IgD-negative memory B cell (primary cell): Measurements from ENCODE around the gene CAB39L. TPM values are rescaled to one million over a fixed set of nuclear protein-coding genes. Genes with fewer than 3 reads are reported as not detected.
A peak's percentile ranks its signal among the peaks of the same experiment; 100 is the strongest.
"Not testable (repeated sequence)": the region's sequence is repeated elsewhere in the genome, so short reads cannot be mapped to it uniquely, and the experiment has no call there.

Experiments used
- H3K27ac Mint-ChIP-seq, 3 donors: one replicate each; pipeline ENCODE4 v1.8.0; 2020 to 2022; ENCODE audit warnings: mild to moderate bottlenecking in 3 of 3, mixed read lengths in 3 of 3, moderate library complexity in 1 of 3
- H3K27me3 Mint-ChIP-seq: one replicate; pipeline ENCODE4 v1.8.0; 2021; ENCODE audit warnings: mixed read lengths
- H3K36me3 Mint-ChIP-seq: one replicate; pipeline ENCODE4 v1.8.0; 2020; ENCODE audit warnings: mild to moderate bottlenecking, mixed read lengths
- H3K4me1 Mint-ChIP-seq, 3 donors: one replicate each; pipeline ENCODE4 v1.8.0; 2020 to 2022; ENCODE audit warnings: mixed read lengths in 3 of 3, mild to moderate bottlenecking in 1 of 3
- H3K4me3 Mint-ChIP-seq, 4 donors: one replicate each; pipeline ENCODE4 v1.8.0; 2020 to 2022; ENCODE audit warnings: mild to moderate bottlenecking in 4 of 4, mixed read lengths in 4 of 4, moderate library complexity in 3 of 4
- H3K9me3 Mint-ChIP-seq, 3 donors: one replicate each; pipeline ENCODE4 v1.8.0; 2020 to 2021; ENCODE audit warnings: mixed read lengths in 3 of 3, mild to moderate bottlenecking in 1 of 3
- polyA plus RNA-seq: library from polyadenylated mRNA; unstranded; fragments of 300-500 nt; fragmentation: Illumina TruSeq; gene quantifications from one replicate; pipeline ENCODE4 v1.2.3, GENCODE V29; 2021

Gene CAB39L
- polyA plus RNA-seq, 1 donor from 2014 or later = 1.7 TPM

GRCh38 chr13:49329831-49330545, 113.9 kb downstream of the CAB39L start:
- Mint-ChIP-seq H3K27me3 (no peaks in the 10 kb centered on the region), H3K36me3 (peaks cover 3% of the 10 kb centered on the region), H3K4me1 (no peaks in the 10 kb centered on the region), H3K27ac (no peak overlapping the region), H3K9me3 (peaks cover 0 to 1% (median 0%) of the 10 kb centered on the region in 3 donors), H3K4me3 (no peak overlapping the region)

GRCh38 chr13:49327145-49327544, 116.7 kb downstream of the CAB39L start:
- H3K27me3 Mint-ChIP-seq, H3K4me1 Mint-ChIP-seq, H3K36me3 Mint-ChIP-seq, H3K9me3 Mint-ChIP-seq, H3K27ac Mint-ChIP-seq, H3K4me3 Mint-ChIP-seq: not testable (repeated sequence)

- no peaks in the 10 kb centered on the region for H3K9me3 Mint-ChIP-seq
- H3K4me3 Mint-ChIP-seq = no peak overlapping the region
- H3K27me3 Mint-ChIP-seq = no peaks in the 10 kb centered on the region
- H3K4me1 Mint-ChIP-seq = no peaks in the 10 kb centered on the region
- H3K36me3 Mint-ChIP-seq = peaks cover 1% of the 10 kb centered on the region
- no peak overlapping the region for H3K27ac Mint-ChIP-seq
These were observed 117.5 kb downstream of the CAB39L start for GRCh38 chr13:49326222-49326917.

GRCh38 chr13:49323344-49323743, 120.5 kb downstream of the CAB39L start:
- Mint-ChIP-seq H3K36me3 (no peaks in the 10 kb centered on the region), H3K27ac (no peak overlapping the region), H3K4me3 (no peak overlapping the region), H3K9me3 (no peaks in the 10 kb centered on the region), H3K4me1 (peaks cover 11 to 16% (median 15%) of the 10 kb centered on the region in 3 donors), H3K27me3 (no peaks in the 10 kb centered on the region)

GRCh38 chr13:49322702-49323101, 121.2 kb downstream of the CAB39L start:
- no peaks in the 10 kb centered on the region for H3K9me3 Mint-ChIP-seq
- no peak overlapping the region for H3K4me3 Mint-ChIP-seq
- H3K27me3 Mint-ChIP-seq = no peaks in the 10 kb centered on the region
- no peak overlapping the region for H3K27ac Mint-ChIP-seq
- no peaks in the 10 kb centered on the region for H3K36me3 Mint-ChIP-seq
- H3K4me1 Mint-ChIP-seq = peaks cover 11 to 16% (median 15%) of the 10 kb centered on the region in 3 donors

GRCh38 chr13:49320975-49321374, 122.9 kb downstream of the CAB39L start:
- H3K36me3 Mint-ChIP-seq = no peaks in the 10 kb centered on the region
- no peaks in the 10 kb centered on the region for H3K27me3 Mint-ChIP-seq
- peak overlapping the region in 1 of 4 donors; percentile 23 for H3K4me3 Mint-ChIP-seq
- peak overlapping the region in 1 of 3 donors; percentile 31 for H3K27ac Mint-ChIP-seq
- no peaks in the 10 kb centered on the region for H3K9me3 Mint-ChIP-seq
- H3K4me1 Mint-ChIP-seq = peaks cover 11 to 16% (median 15%) of the 10 kb centered on the region in 3 donors

GRCh38 chr13:49319951-49320350, 123.9 kb downstream of the CAB39L start:
- Mint-ChIP-seq H3K36me3 (no peaks in the 10 kb centered on the region), H3K9me3 (no peaks in the 10 kb centered on the region), H3K27me3 (no peaks in the 10 kb centered on the region), H3K4me1 (peaks cover 11 to 16% (median 15%) of the 10 kb centered on the region in 3 donors), H3K4me3 (peak overlapping the region in 2 of 4 donors; percentile 23 to 28), H3K27ac (no peak overlapping the region)

GRCh38 chr13:49319551-49319950, 124.3 kb downstream of the CAB39L start:
- Mint-ChIP-seq H3K36me3 (no peaks in the 10 kb centered on the region), H3K27me3 (no peaks in the 10 kb centered on the region), H3K4me1 (peaks cover 11 to 16% (median 15%) of the 10 kb centered on the region in 3 donors), H3K9me3 (no peaks in the 10 kb centered on the region), H3K27ac (no peak overlapping the region), H3K4me3 (no peak overlapping the region)

GRCh38 chr13:49315756-49316482, 127.9 kb downstream of the CAB39L start:
- Mint-ChIP-seq H3K36me3 (peaks cover 1% of the 10 kb centered on the region), H3K9me3 (no peaks in the 10 kb centered on the region), H3K27ac (no peak overlapping the region), H3K4me1 (peaks cover 11 to 12% (median 12%) of the 10 kb centered on the region in 3 donors), H3K4me3 (peak overlapping the region in 1 of 4 donors; percentile 5), H3K27me3 (no peaks in the 10 kb centered on the region)

- peak overlapping the region in 1 of 3 donors; percentile 50 for H3K27ac Mint-ChIP-seq
- H3K9me3 Mint-ChIP-seq = no peaks in the 10 kb centered on the region
- peaks cover 1% of the 10 kb centered on the region for H3K36me3 Mint-ChIP-seq
- no peaks in the 10 kb centered on the region for H3K27me3 Mint-ChIP-seq
- peak overlapping the region in 1 of 4 donors; percentile 39 for H3K4me3 Mint-ChIP-seq
- H3K4me1 Mint-ChIP-seq = peaks cover 2 to 4% (median 4%) of the 10 kb centered on the region in 3 donors
These were observed 128.8 kb downstream of the CAB39L start for GRCh38 chr13:49315036-49315565.

- H3K4me3 Mint-ChIP-seq = no peak overlapping the region
- peaks cover 3% of the 10 kb centered on the region for H3K36me3 Mint-ChIP-seq
- no peaks in the 10 kb centered on the region for H3K9me3 Mint-ChIP-seq
- H3K27ac Mint-ChIP-seq = no peak overlapping the region
- H3K27me3 Mint-ChIP-seq = no peaks in the 10 kb centered on the region
- H3K4me1 Mint-ChIP-seq = no peaks in the 10 kb centered on the region
These were observed 129.5 kb downstream of the CAB39L start for GRCh38 chr13:49314344-49314882.

GRCh38 chr13:49311816-49312215, 132.0 kb downstream of the CAB39L start:
- H3K27ac Mint-ChIP-seq = no peak overlapping the region
- no peaks in the 10 kb centered on the region for H3K4me1 Mint-ChIP-seq
- no peaks in the 10 kb centered on the region for H3K27me3 Mint-ChIP-seq
- no peak overlapping the region for H3K4me3 Mint-ChIP-seq
- no peaks in the 10 kb centered on the region for H3K9me3 Mint-ChIP-seq
- H3K36me3 Mint-ChIP-seq = peaks cover 3% of the 10 kb centered on the region

- no peaks in the 10 kb centered on the region for H3K9me3 Mint-ChIP-seq
- H3K4me3 Mint-ChIP-seq = no peak overlapping the region
- H3K27ac Mint-ChIP-seq = no peak overlapping the region
- H3K36me3 Mint-ChIP-seq = peaks cover 7% of the 10 kb centered on the region
- no peaks in the 10 kb centered on the region for H3K27me3 Mint-ChIP-seq
- H3K4me1 Mint-ChIP-seq = peaks cover 0 to 6% (median 0%) of the 10 kb centered on the region in 3 donors
These were observed 133.6 kb downstream of the CAB39L start for GRCh38 chr13:49310251-49310650.

GRCh38 chr13:49308921-49309408, 134.9 kb downstream of the CAB39L start:
- H3K4me1 Mint-ChIP-seq = peaks cover 0 to 6% (median 0%) of the 10 kb centered on the region in 3 donors

More at GRCh38 chr13:49308921-49309408, 134.9 kb downstream of the CAB39L start:
- H3K9me3 Mint-ChIP-seq = no peaks in the 10 kb centered on the region
- no peak overlapping the region for H3K4me3 Mint-ChIP-seq
- H3K36me3 Mint-ChIP-seq = peaks cover 7% of the 10 kb centered on the region
- no peaks in the 10 kb centered on the region for H3K27me3 Mint-ChIP-seq
- no peak overlapping the region for H3K27ac Mint-ChIP-seq
